Measurements from ENCODE around the gene RAB40C.
A peak's percentile ranks its signal among the peaks of the same experiment; 100 is the strongest.

DNA sequence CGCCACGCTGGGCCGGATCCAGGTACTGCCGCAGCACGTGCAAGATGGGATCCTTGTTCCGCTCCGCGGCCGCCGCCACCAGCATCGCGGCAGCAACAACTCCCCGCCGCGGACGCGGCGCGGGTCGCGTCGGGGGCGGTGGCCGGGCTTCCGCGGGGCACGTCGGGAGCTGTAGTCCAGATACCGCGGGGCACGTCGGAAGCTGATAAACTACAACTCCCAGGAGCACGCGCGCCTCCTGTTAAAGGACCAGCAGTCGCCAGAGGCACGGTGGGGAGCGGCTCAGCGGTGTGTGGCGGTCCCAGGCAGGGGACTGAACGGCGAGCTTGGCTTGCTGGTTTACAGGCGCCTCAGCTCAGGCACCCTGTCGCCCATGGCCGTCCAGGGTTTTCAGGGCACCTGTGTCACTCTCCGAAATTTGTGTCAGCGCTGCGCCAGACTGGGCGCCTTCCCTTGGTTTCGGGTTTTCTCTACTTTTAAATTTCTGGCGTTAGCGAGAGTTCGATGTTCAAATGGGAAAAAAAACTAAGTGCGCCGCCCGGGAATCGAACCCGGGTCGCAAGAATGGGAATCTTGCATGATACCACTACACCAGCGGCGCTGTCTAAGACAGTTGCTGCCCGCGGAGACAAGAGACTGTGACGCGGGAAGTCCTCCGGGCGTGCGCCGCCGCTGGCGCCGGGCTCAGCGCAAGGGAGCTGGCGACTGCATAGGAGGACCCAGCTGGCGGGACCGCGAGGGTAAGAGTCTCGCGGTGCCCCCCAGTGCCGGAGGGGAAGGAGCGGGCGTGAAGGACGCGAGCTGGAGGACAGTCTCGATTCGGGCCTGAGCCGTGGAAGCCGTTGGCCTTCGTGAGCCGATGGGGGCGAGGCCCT, 46.6 kb downstream of the RAB40C start, which contains the start of gene METTL26:
- TF ChIP-seq, protein P1, sequence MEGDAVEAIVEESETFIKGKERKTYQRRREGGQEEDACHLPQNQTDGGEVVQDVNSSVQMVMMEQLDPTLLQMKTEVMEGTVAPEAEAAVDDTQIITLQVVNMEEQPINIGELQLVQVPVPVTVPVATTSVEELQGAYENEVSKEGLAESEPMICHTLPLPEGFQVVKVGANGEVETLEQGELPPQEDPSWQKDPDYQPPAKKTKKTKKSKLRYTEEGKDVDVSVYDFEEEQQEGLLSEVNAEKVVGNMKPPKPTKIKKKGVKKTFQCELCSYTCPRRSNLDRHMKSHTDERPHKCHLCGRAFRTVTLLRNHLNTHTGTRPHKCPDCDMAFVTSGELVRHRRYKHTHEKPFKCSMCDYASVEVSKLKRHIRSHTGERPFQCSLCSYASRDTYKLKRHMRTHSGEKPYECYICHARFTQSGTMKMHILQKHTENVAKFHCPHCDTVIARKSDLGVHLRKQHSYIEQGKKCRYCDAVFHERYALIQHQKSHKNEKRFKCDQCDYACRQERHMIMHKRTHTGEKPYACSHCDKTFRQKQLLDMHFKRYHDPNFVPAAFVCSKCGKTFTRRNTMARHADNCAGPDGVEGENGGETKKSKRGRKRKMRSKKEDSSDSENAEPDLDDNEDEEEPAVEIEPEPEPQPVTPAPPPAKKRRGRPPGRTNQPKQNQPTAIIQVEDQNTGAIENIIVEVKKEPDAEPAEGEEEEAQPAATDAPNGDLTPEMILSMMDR (IDR thresholded peaks at IDR 0.05; ENCODE audit: borderline replicate concordance, extremely low read depth, low read length, poor library complexity, severe bottlenecking), result peak; percentile 29
- no peak for TF ChIP-seq EZH2 (IDR thresholded peaks at IDR 0.05; ENCODE audit: borderline replicate concordance, low read depth, low read length, severe bottlenecking)

Data from DND-41 (cell line).